GM23338 (cell line): ENCODE measurements around the gene STOM. TPM values are rescaled to one million over a fixed set of nuclear protein-coding genes. Genes with fewer than 3 reads are reported as not detected.

Experiments used
- ATAC-seq: fragments of 200-7000 bp; cut with Tn5 transposase; 3 replicates; pipeline ENCODE4 v1.9.1; 2020
- DNase-seq: peaks from one replicate; pipeline ENCODE4 v3.0.0-alpha.2; 2015; ENCODE audit warnings: low spot score
- H2AFZ ChIP-seq: fragments of 200-600 bp; sonication (generic); 2 replicates; pipeline ENCODE4 v1.8.0; 2016; ENCODE audit warnings: antibody characterized with exemption, mild to moderate bottlenecking, moderate library complexity
- H3F3A ChIP-seq: fragments of 200-600 bp; sonication (generic); replicated peaks from 2 replicates; pipeline ENCODE4 v1.8.0; 2017; ENCODE audit warnings: antibody characterized with exemption, mixed run types, low read depth
- H3K27ac ChIP-seq: fragments of 200-600 bp; sonication (generic); 2 replicates; pipeline ENCODE4 v1.6.1; 2016; ENCODE audit warnings: low read depth
- H3K27me3 ChIP-seq: fragments of 200-600 bp; sonication (generic); 2 replicates; pipeline ENCODE4 v1.8.0; 2016; ENCODE audit warnings: mild to moderate bottlenecking, mixed run types, moderate library complexity; ENCODE audit not compliant: insufficient read depth
- H3K36me3 ChIP-seq: fragments of 200-600 bp; sonication (generic); 2 replicates; pipeline ENCODE4 v1.8.0; 2016; ENCODE audit warnings: mild to moderate bottlenecking; ENCODE audit not compliant: insufficient read depth
- H3K4me1 ChIP-seq: fragments of 200-600 bp; sonication (generic); 2 replicates; pipeline ENCODE4 v1.8.0; 2016; ENCODE audit warnings: mild to moderate bottlenecking, moderate library complexity; ENCODE audit not compliant: insufficient read depth
- H3K4me2 ChIP-seq: fragments of 200-600 bp; sonication (generic); 2 replicates; pipeline ENCODE4 v1.7.1; 2017; ENCODE audit warnings: mixed run types
- H3K4me3 ChIP-seq: fragments of 200-600 bp; sonication (generic); 2 replicates; pipeline ENCODE4 v1.6.1; 2016; ENCODE audit warnings: mixed run types
- H3K79me2 ChIP-seq: fragments of 200-600 bp; sonication (generic); replicated peaks from 2 replicates; pipeline ENCODE4 v1.8.0; 2017; ENCODE audit warnings: mild to moderate bottlenecking; ENCODE audit not compliant: insufficient read depth
- H3K9me2 ChIP-seq: fragments of 200-600 bp; sonication (generic); 2 replicates; pipeline ENCODE4 v1.8.0; 2017; ENCODE audit not compliant: insufficient read depth
- H4K20me1 ChIP-seq: fragments of 200-600 bp; sonication (generic); replicated peaks from 2 replicates; pipeline ENCODE4 v1.8.0; 2017; ENCODE audit warnings: mild to moderate bottlenecking; ENCODE audit not compliant: insufficient read depth
- H3K27ac Mint-ChIP-seq: 2 replicates; pipeline ENCODE4 v1.8.0; 2020; ENCODE audit warnings: inconsistent platforms, mild to moderate bottlenecking, moderate library complexity, mixed read lengths
- H3K27me3 Mint-ChIP-seq: 3 replicates; pipeline ENCODE4 v1.8.0; 2022; ENCODE audit warnings: low read depth, mild to moderate bottlenecking, moderate library complexity, mixed read lengths, inconsistent platforms; ENCODE audit not compliant: insufficient read depth, poor library complexity
- H3K36me3 Mint-ChIP-seq: 3 replicates; pipeline ENCODE4 v1.8.0; 2021; ENCODE audit warnings: low read depth, mild to moderate bottlenecking, inconsistent platforms, moderate library complexity, mixed read lengths
- H3K4me1 Mint-ChIP-seq: 3 replicates; pipeline ENCODE4 v1.8.0; 2020; ENCODE audit warnings: mild to moderate bottlenecking, inconsistent platforms, mixed read lengths
- H3K4me3 Mint-ChIP-seq: 3 replicates; pipeline ENCODE4 v1.8.0; 2021; ENCODE audit warnings: moderate library complexity, mild to moderate bottlenecking, inconsistent platforms, mixed read lengths
- H3K9me3 Mint-ChIP-seq: 3 replicates; pipeline ENCODE4 v1.8.0; 2020; ENCODE audit warnings: moderate library complexity, mild to moderate bottlenecking, inconsistent platforms, mixed read lengths
- CREB1 ChIP-seq: fragments of 250-450 bp; sonication (Bioruptor Pico); IDR thresholded peaks from 2 replicates; pipeline ENCODE4 v1.5.0; 2020; ENCODE audit warnings: low read depth, mild to moderate bottlenecking, moderate library complexity
- CTCF ChIP-seq, 2 experiments: fragments of 200-600 bp in 1 of 2; sonication (generic) in 1 of 2; conservative IDR thresholded peaks; 2 replicates each; pipeline versions ENCODE4 v1.5.1 to v1.6.1; 2016 to 2017; ENCODE audit warnings: antibody characterized with exemption in 2 of 2, low read depth in 2 of 2, mild to moderate bottlenecking in 2 of 2, moderate library complexity in 1 of 2
- ETS1 ChIP-seq: IDR thresholded peaks from 2 replicates; pipeline ENCODE4 v1.6.1; 2016; ENCODE audit warnings: antibody characterized with exemption
- EZH2 ChIP-seq: fragments of 200-600 bp; sonication (generic); IDR thresholded peaks from one replicate; pipeline ENCODE4 v1.8.0; 2017; ENCODE audit warnings: antibody characterized with exemption, mild to moderate bottlenecking, low read depth; ENCODE audit not compliant: unreplicated experiment
- EZH2phosphoT487 ChIP-seq: fragments of 200-600 bp; sonication (generic); IDR thresholded peaks from one replicate; pipeline ENCODE4 v1.8.1; 2018; ENCODE audit warnings: antibody characterized with exemption; ENCODE audit not compliant: unreplicated experiment
- JUNB ChIP-seq: IDR thresholded peaks from one replicate; pipeline ENCODE4 v1.6.1; 2016; ENCODE audit warnings: antibody characterized with exemption; ENCODE audit not compliant: unreplicated experiment
- NANOG ChIP-seq: IDR thresholded peaks from 2 replicates; pipeline ENCODE4 v1.6.1; 2016; ENCODE audit warnings: antibody characterized with exemption, borderline replicate concordance
- POLR2AphosphoS5 ChIP-seq: IDR thresholded peaks from 2 replicates; pipeline ENCODE4 v1.6.1; 2016; ENCODE audit warnings: antibody characterized with exemption, low read depth
- STAT1 ChIP-seq: IDR thresholded peaks from one replicate; pipeline ENCODE4 v1.6.1; 2016; ENCODE audit warnings: antibody characterized with exemption; ENCODE audit not compliant: unreplicated experiment
- ZNF114 ChIP-seq: fragments of 250-450 bp; sonication (Bioruptor Pico); IDR thresholded peaks from 2 replicates; pipeline ENCODE4 v1.5.0; 2020; ENCODE audit warnings: mild to moderate bottlenecking, moderate library complexity
- ZNF331 ChIP-seq: fragments of 250-450 bp; sonication (Bioruptor Pico); IDR thresholded peaks from 2 replicates; pipeline ENCODE4 v1.5.0; 2020; ENCODE audit warnings: low read depth, mild to moderate bottlenecking, moderate library complexity
- ZNF462 ChIP-seq: fragments of 250-450 bp; sonication (Bioruptor Pico); IDR thresholded peaks from 2 replicates; pipeline ENCODE4 v1.5.0; 2020; ENCODE audit warnings: mild to moderate bottlenecking, moderate library complexity
- polyA plus RNA-seq: library from polyadenylated mRNA; unstranded; fragments of >200 nt; fragmentation: Nextera tagmentation; extraction: Ambion mirVana; gene quantifications from 2 replicates; pipeline ENCODE4 v1.2.1, GENCODE V29; 2016
- total RNA-seq: library from RNA; depleted of rRNA; stranded (reverse); fragments of >200 nt; shearing (Covaris generic); gene quantifications from 2 replicates; pipeline ENCODE4 v1.2.3, GENCODE V29; 2014
- TF ChIP-seq, protein P1 (sequence below): IDR thresholded peaks from one replicate; pipeline ENCODE4 v1.6.1; 2018; ENCODE audit warnings: antibody characterized with exemption; ENCODE audit not compliant: unreplicated experiment

Gene STOM
- total and polyA plus RNA-seq, 2 experiments from 2014 or later, result 29.4 to 51.1 TPM

DNA sequence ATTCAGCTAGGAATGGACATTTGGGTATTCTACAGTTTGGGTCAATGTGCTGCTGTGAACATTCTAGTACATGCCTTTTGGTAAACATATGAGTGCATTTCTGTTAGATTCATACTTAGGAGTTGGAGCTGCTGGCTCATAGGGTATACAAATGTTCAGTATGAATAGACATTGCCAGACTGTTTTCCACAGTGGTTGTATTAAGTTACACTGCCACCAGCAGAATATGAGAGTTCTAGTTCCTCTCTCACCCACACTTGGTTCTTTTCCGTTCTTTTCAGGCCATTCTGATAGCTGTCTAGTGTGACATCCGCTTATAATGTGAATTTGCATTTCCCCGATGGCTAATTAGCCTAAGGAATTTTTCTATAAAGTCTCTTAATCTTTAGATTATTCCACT, 25.0 kb downstream of the STOM start:
- no peak overlapping the region for H2AFZ ChIP-seq
- no peaks in the 10 kb centered on the region for H3F3A ChIP-seq
- peaks cover 10% of the 10 kb centered on the region; the same call in 1 of the 2 replicates for H3K36me3 ChIP-seq
- no peak overlapping the region for H3K4me2 ChIP-seq
- no peak overlapping the region for H3K4me3 ChIP-seq
- no peak overlapping the region for H3K27ac Mint-ChIP-seq
- TF ChIP-seq POLR2AphosphoS5 (no peak), ZNF331 (CRISPR knock-in tag) (no peak), NANOG (no peak), ZNF462 (CRISPR knock-in tag) (no peak), CTCF (conservative IDR thresholded peaks at IDR 0.05; ENCODE audit: low read depth in 2 of 2) (no peak), EZH2phosphoT487 (no peak), JUNB (no peak), EZH2 (no peak), CREB1 (CRISPR knock-in tag) (no peak), ZNF114 (no peak), ETS1 (no peak), STAT1 (no peak)
- TF ChIP-seq, protein P1, sequence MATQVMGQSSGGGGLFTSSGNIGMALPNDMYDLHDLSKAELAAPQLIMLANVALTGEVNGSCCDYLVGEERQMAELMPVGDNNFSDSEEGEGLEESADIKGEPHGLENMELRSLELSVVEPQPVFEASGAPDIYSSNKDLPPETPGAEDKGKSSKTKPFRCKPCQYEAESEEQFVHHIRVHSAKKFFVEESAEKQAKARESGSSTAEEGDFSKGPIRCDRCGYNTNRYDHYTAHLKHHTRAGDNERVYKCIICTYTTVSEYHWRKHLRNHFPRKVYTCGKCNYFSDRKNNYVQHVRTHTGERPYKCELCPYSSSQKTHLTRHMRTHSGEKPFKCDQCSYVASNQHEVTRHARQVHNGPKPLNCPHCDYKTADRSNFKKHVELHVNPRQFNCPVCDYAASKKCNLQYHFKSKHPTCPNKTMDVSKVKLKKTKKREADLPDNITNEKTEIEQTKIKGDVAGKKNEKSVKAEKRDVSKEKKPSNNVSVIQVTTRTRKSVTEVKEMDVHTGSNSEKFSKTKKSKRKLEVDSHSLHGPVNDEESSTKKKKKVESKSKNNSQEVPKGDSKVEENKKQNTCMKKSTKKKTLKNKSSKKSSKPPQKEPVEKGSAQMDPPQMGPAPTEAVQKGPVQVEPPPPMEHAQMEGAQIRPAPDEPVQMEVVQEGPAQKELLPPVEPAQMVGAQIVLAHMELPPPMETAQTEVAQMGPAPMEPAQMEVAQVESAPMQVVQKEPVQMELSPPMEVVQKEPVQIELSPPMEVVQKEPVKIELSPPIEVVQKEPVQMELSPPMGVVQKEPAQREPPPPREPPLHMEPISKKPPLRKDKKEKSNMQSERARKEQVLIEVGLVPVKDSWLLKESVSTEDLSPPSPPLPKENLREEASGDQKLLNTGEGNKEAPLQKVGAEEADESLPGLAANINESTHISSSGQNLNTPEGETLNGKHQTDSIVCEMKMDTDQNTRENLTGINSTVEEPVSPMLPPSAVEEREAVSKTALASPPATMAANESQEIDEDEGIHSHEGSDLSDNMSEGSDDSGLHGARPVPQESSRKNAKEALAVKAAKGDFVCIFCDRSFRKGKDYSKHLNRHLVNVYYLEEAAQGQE, result no peak
- no peak for DNase-seq
- no peaks in the 10 kb centered on the region for H4K20me1 ChIP-seq
- no peaks in the 10 kb centered on the region for H3K4me1 ChIP-seq
- H3K27ac ChIP-seq, result no peak overlapping the region
- no peaks in the 10 kb centered on the region for H3K27me3 Mint-ChIP-seq
- no peaks in the 10 kb centered on the region for H3K79me2 ChIP-seq
- no peaks in the 10 kb centered on the region for H3K27me3 ChIP-seq
- H3K9me2 ChIP-seq, result no peaks in the 10 kb centered on the region
- no peaks in the 10 kb centered on the region; the same call in 2 of the 3 replicates for H3K36me3 Mint-ChIP-seq
- ATAC-seq, result no peak
- H3K4me3 Mint-ChIP-seq, result no peak overlapping the region
- no peaks in the 10 kb centered on the region for H3K9me3 Mint-ChIP-seq
- H3K4me1 Mint-ChIP-seq, result no peaks in the 10 kb centered on the region
